Measurements from ENCODE around the gene ARSK. TPM values are rescaled to one million over a fixed set of nuclear protein-coding genes. Genes with fewer than 3 reads are reported as not detected.

The ARSK gene
- total and polyA plus RNA-seq, 2 of the 13 experiments (the other 11 are each of a cell fraction or from before 2014, with no cell fraction given): 7.9 TPM

DNA sequence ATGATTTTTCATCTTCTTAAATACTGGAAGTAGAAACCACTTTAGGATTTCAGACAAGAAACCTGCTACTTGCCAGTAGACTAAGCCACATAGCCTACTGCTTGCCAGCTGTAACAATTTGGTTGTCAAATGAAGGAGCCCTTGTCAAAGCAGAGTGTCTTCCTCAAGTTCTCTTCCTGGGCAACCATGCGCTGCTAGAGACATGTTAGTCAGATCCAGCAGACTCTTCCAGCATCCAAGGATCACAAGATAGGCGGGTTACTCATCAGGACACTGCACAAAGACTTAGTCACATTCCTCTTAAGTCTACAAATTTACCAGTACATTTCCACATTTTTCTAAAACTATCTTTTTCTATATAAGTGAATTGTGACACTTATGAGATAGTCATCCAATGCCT is 24.5 kb upstream of the ARSK start (continued):
- no peak for TF ChIP-seq KLF13 (CRISPR knock-in tag; IDR thresholded peaks at IDR 0.05)
- TF ChIP-seq HDAC6 (IDR thresholded peaks at IDR 0.05; ENCODE audit: low read depth, low read length): no peak
- TF ChIP-seq MEIS2 (CRISPR knock-in tag; IDR thresholded peaks at IDR 0.05): no peak
- TF ChIP-seq TCF12 (IDR thresholded peaks at IDR 0.05): no peak
- TF ChIP-seq TCF12 (CRISPR knock-in tag; IDR thresholded peaks at IDR 0.05): no peak
- no peak for TF ChIP-seq ZNF501 (CRISPR knock-in tag; IDR thresholded peaks at IDR 0.05)

DNA sequence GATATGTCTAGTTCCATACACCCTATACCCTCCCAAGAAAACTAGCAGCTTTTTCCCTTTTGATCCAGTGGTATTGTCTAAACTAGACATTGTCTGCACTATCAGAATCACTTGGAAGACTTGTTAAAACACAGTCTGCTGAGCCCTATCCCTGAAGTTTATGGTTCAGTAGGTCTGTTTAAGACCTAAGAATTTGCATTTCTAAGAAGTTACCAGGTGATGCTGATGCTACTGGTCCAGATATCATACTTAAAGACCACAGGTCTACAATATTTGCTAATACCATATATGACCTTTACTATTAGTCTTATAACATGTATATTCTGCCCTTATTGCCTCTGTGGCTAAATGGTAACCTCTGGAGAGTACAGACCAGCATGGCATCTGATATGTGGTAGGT is 23.4 kb upstream of the ARSK start:
- Histone ChIP-seq H3K27me3 (ENCODE audit: control insufficient read depth in 1 of 2, insufficient read depth in 2 of 2, low read length in 2 of 2) (no peaks in the 10 kb centered on the region), H3K4me2 (ENCODE audit: low read depth, low read length) (no peak overlapping the region), H3K4me1 (ENCODE audit: insufficient read depth, low read length) (no peaks in the 10 kb centered on the region), H3K27ac (ENCODE audit: extremely low read length, insufficient read depth, low read length) (no peak overlapping the region), H3K4me3 (replicated peaks in 1 of 3; ENCODE audit: insufficient read depth in 1 of 3, low read depth in 2 of 3, low read length in 3 of 3) (no peak overlapping the region), H3K79me2 (ENCODE audit: insufficient read depth, low read length) (no peaks in the 10 kb centered on the region), H3K9ac (ENCODE audit: insufficient read depth, low read depth, low read length) (no peak overlapping the region), H3K36me3 (replicated peaks in 1 of 2; ENCODE audit: control insufficient read depth in 1 of 2, insufficient read depth in 2 of 2, low read length in 2 of 2) (peaks cover 14 to 40% of the 10 kb centered on the region in 2 experiments), H2AFZ (ENCODE audit: low read length) (no peak overlapping the region), H3K9me3 (ENCODE audit: low read length) (no peaks in the 10 kb centered on the region), H4K20me1 (ENCODE audit: insufficient read depth, low read length) (no peaks in the 10 kb centered on the region)
- FAIRE-seq (no peak), DNase-seq (ENCODE audit: low spot score) (no peak), ATAC-seq (no peak)
- TF ChIP-seq, protein P1, sequence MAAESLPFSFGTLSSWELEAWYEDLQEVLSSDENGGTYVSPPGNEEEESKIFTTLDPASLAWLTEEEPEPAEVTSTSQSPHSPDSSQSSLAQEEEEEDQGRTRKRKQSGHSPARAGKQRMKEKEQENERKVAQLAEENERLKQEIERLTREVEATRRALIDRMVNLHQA (CRISPR knock-in tag; IDR thresholded peaks at IDR 0.05): no peak
- no peak for TF ChIP-seq RCOR2 (CRISPR knock-in tag; IDR thresholded peaks at IDR 0.05)
- no peak for TF ChIP-seq MAFF (IDR thresholded peaks at IDR 0.05; ENCODE audit: low read depth, low read length)
- no peak for TF ChIP-seq ZNF816 (CRISPR knock-in tag; IDR thresholded peaks at IDR 0.05; ENCODE audit: borderline replicate concordance)
- no peak for TF ChIP-seq GZF1 (CRISPR knock-in tag; IDR thresholded peaks at IDR 0.05)
- TF ChIP-seq ZBTB8A (CRISPR knock-in tag; IDR thresholded peaks at IDR 0.05; ENCODE audit: borderline replicate concordance, low read depth): no peak
- no peak for TF ChIP-seq ZNF777 (CRISPR knock-in tag; IDR thresholded peaks at IDR 0.05)
- TF ChIP-seq SMYD3 (CRISPR knock-in tag; IDR thresholded peaks at IDR 0.05): no peak
- TF ChIP-seq ZFY (CRISPR knock-in tag; IDR thresholded peaks at IDR 0.05): no peak
- no peak for TF ChIP-seq CHD2 (IDR thresholded peaks at IDR 0.05; ENCODE audit: low read depth, low read length)
- TF ChIP-seq ZNF382 (CRISPR knock-in tag; IDR thresholded peaks at IDR 0.05; ENCODE audit: borderline replicate concordance): no peak
- intact Hi-C loops (cut with micrococcal nuclease; ENCODE audit: unreplicated experiment) (no loop called here), in situ Hi-C loops (cut with HindIII; ENCODE audit: extremely low pct_ligation_motif_present, low pct_unique_long_range_greater_than_20kb) (no loop called here)
- POLR2A ChIA-PET: no interaction called here
- no TSS peak for BruUV-seq (replicated peaks)
- CTCF ChIA-PET (ENCODE audit: low intra/inter-chr PET ratio, low total read pairs): no interaction called here

Data from HepG2 (cell line).